ENCODE measurements around the gene FAM9B.

GRCh38 chrX:9048801-9049200 lies 14.9 kb upstream of the FAM9B start:
- no peak for TF ChIP-seq CTCF (IDR thresholded peaks at IDR 0.05)
- TF ChIP-seq ZFX (IDR thresholded peaks at IDR 0.05; ENCODE audit: borderline replicate concordance), result no peak

Data from 22Rv1 (cell line).